HepG2 (cell line): ENCODE results near the gene TGFB2. TPM values are rescaled to one million over a fixed set of nuclear protein-coding genes. Genes with fewer than 3 reads are reported as not detected.

Experiments
- ATAC-seq: fragments of 200-7000 bp; cut with Tn5 transposase; 3 replicates; pipeline ENCODE4 v1.9.1; 2020; ENCODE audit warnings: mild to moderate bottlenecking, moderate library complexity
- BruUV-seq: library from RNA; stranded (reverse); fragments of 400-500 nt; replicated peaks from 2 replicates; lab custom pipeline; 2021; lab: Mats Ljungman, UMichigan
- CTCF ChIA-PET: fragments of 300-600 bp; formaldehyde crosslinking; extraction: SDS; loops from one replicate; lab custom pipeline; 2021; ENCODE audit warnings: low total read pairs, inconsistent platforms, low intra/inter-chr PET ratio; lab: Yijun Ruan, JAX
- POLR2A ChIA-PET: fragments of 350-600 bp; sonication (Branson Sonifier 250); formaldehyde crosslinking; loops from one replicate; lab custom pipeline; 2020; ENCODE audit warnings: antibody characterized with exemption, inconsistent platforms; lab: Yijun Ruan, JAX
- DNase-seq: peaks from one replicate; pipeline ENCODE4 v3.0.0-alpha.2; 2015; ENCODE audit warnings: low spot score
- FAIRE-seq: peaks from 3 replicates; lab custom pipeline; 2011; peaks lifted over from hg19 to GRCh38; lab: Jason Lieb, UNC
- H2AFZ ChIP-seq: one replicate; pipeline ENCODE4 v1.6.1; 2011; ENCODE audit warnings: low read length, inconsistent platforms
- H3K27ac ChIP-seq: fragments of 300-600 bp; 3 replicates; pipeline ENCODE4 v1.8.0; 2011; ENCODE audit warnings: mixed run types, mild to moderate bottlenecking, mixed read lengths, low read length, inconsistent platforms; ENCODE audit not compliant: insufficient read depth; ENCODE audit errors: extremely low read length
- H3K27me3 ChIP-seq, 2 experiments: fragments of 200-600 bp in 1 of 2; 2 replicates in 1 of 2; 3 replicates in 1 of 2; pipeline versions ENCODE4 v1.6.0 to v1.8.0; 2011; ENCODE audit warnings: low read length in 2 of 2, mild to moderate bottlenecking in 2 of 2, moderate library complexity in 2 of 2, inconsistent platforms in 1 of 2; ENCODE audit not compliant: insufficient read depth in 2 of 2, control insufficient read depth in 1 of 2
- H3K36me3 ChIP-seq, 2 experiments: fragments of 200-600 bp in 1 of 2; replicated peaks in 1 of 2; 2 replicates in 1 of 2; 3 replicates in 1 of 2; pipeline versions ENCODE4 v1.5.1 to v1.8.0; 2011; ENCODE audit warnings: low read length in 2 of 2, inconsistent platforms in 1 of 2; ENCODE audit not compliant: insufficient read depth in 2 of 2, control insufficient read depth in 1 of 2
- H3K4me1 ChIP-seq: 2 replicates; pipeline ENCODE4 v1.5.1; 2012; ENCODE audit warnings: low read length, inconsistent platforms; ENCODE audit not compliant: insufficient read depth
- H3K4me2 ChIP-seq: 2 replicates; pipeline ENCODE4 v1.6.0; 2011; ENCODE audit warnings: low read depth, low read length, inconsistent platforms
- H3K4me3 ChIP-seq, 3 experiments: fragments of 200-600 bp in 1 of 3; sonication (generic), shearing (Covaris generic) in 1 of 3; replicated peaks in 1 of 3; 2 replicates each; pipeline ENCODE4 v1.5.1; 2011 to 2016; ENCODE audit warnings: low read length in 3 of 3, inconsistent platforms in 2 of 3, low read depth in 2 of 3, mild to moderate bottlenecking in 2 of 3, control low read depth in 1 of 3, mixed read lengths in 1 of 3; ENCODE audit not compliant: insufficient read depth in 1 of 3
- H3K79me2 ChIP-seq: one replicate; pipeline ENCODE4 v1.6.1; 2011; ENCODE audit warnings: low read length, inconsistent platforms; ENCODE audit not compliant: insufficient read depth
- H3K9ac ChIP-seq: 2 replicates; pipeline ENCODE4 v1.6.0; 2011; ENCODE audit warnings: mild to moderate bottlenecking, low read depth, low read length, inconsistent platforms; ENCODE audit not compliant: insufficient read depth
- H3K9me3 ChIP-seq: 2 replicates; pipeline ENCODE4 v1.5.1; 2012; ENCODE audit warnings: mild to moderate bottlenecking, low read length
- H4K20me1 ChIP-seq: 2 replicates; pipeline ENCODE4 v1.6.0; 2011; ENCODE audit warnings: inconsistent platforms, mild to moderate bottlenecking, low read length, moderate library complexity; ENCODE audit not compliant: insufficient read depth
- EP300 ChIP-seq, 3 experiments: sonication (generic) in 1 of 3; formaldehyde crosslinking in 1 of 3; IDR thresholded peaks; 2 replicates each; pipeline versions ENCODE4 v1.5.1 to v1.6.1; 2011 to 2020; ENCODE audit warnings: low read depth in 2 of 3, low read length in 2 of 3, borderline replicate concordance in 1 of 3, improper control_type of control experiment in 1 of 3, mild to moderate bottlenecking in 1 of 3, missing genetic modification reagents in 1 of 3, moderate library complexity in 1 of 3
- ETV6 ChIP-seq: sonication (generic); formaldehyde crosslinking; conservative IDR thresholded peaks from 2 replicates; pipeline ENCODE4 v1.4.0; 2020; ENCODE audit warnings: missing genetic modification reagents
- GATAD2A ChIP-seq: IDR thresholded peaks from 2 replicates; pipeline ENCODE4 v1.6.1; 2016
- HNF4A ChIP-seq: sonication (generic); formaldehyde crosslinking; IDR thresholded peaks from 2 replicates; pipeline ENCODE4 v1.4.0; 2020; ENCODE audit warnings: missing genetic modification reagents
- MAFF ChIP-seq: IDR thresholded peaks from 2 replicates; pipeline ENCODE4 v1.6.1; 2011; ENCODE audit warnings: low read depth, low read length, improper control_type of control experiment
- NCOA2 ChIP-seq: sonication (generic); formaldehyde crosslinking; IDR thresholded peaks from 2 replicates; pipeline ENCODE4 v1.8.0; 2022; ENCODE audit warnings: inconsistent platforms
- NFKB2 ChIP-seq: sonication (generic); formaldehyde crosslinking; IDR thresholded peaks from 2 replicates; pipeline ENCODE4 v1.4.0; 2020; ENCODE audit warnings: missing genetic modification reagents, borderline replicate concordance
- SALL1 ChIP-seq: sonication (generic); formaldehyde crosslinking; IDR thresholded peaks from 2 replicates; pipeline ENCODE4 v1.8.0; 2022; ENCODE audit warnings: mild to moderate bottlenecking, missing genetic modification reagents
- SMARCC2 ChIP-seq: fragments of 450-650 bp; IDR thresholded peaks from 2 replicates; pipeline ENCODE4 v1.6.1; 2017; ENCODE audit warnings: antibody characterized with exemption, mild to moderate bottlenecking
- SOX5 ChIP-seq: IDR thresholded peaks from 2 replicates; pipeline ENCODE4 v1.6.1; 2016; ENCODE audit warnings: borderline replicate concordance
- SOX6 ChIP-seq, 2 experiments: fragments of 450-650 bp in 1 of 2; sonication (generic) in 1 of 2; formaldehyde crosslinking in 1 of 2; IDR thresholded peaks; 2 replicates each; pipeline versions ENCODE4 v1.4.0 to v1.6.1; 2017 to 2020; ENCODE audit warnings: antibody characterized with exemption in 1 of 2, mild to moderate bottlenecking in 1 of 2, missing genetic modification reagents in 1 of 2
- ZGPAT ChIP-seq: IDR thresholded peaks from 2 replicates; pipeline ENCODE4 v1.6.1; 2016; ENCODE audit warnings: mild to moderate bottlenecking
- ZHX1 ChIP-seq: sonication (generic); formaldehyde crosslinking; IDR thresholded peaks from 2 replicates; pipeline ENCODE4 v1.8.1; 2022; ENCODE audit warnings: low read depth, mild to moderate bottlenecking, missing genetic modification reagents
- ZKSCAN1 ChIP-seq: fragments of 150-350 bp; IDR thresholded peaks from 2 replicates; pipeline ENCODE4 v1.6.1; 2014; ENCODE audit warnings: low read length
- ZNF101 ChIP-seq: sonication (generic); formaldehyde crosslinking; IDR thresholded peaks from 2 replicates; pipeline ENCODE4 v1.4.0; 2020; ENCODE audit warnings: mild to moderate bottlenecking, low read depth, missing genetic modification reagents, borderline replicate concordance
- ZNF570 ChIP-seq: sonication (generic); formaldehyde crosslinking; IDR thresholded peaks from 2 replicates; pipeline ENCODE4 v1.4.0; 2020; ENCODE audit warnings: mild to moderate bottlenecking, missing genetic modification reagents, borderline replicate concordance
- WGBS: methylation state at CpG from one replicate; pipeline ENCODE4 v1.1.6; 2017; ENCODE audit warnings: low lambda C conversion rate; 5-methylcytosine and 5-hydroxymethylcytosine counted together
- in situ Hi-C: cut with HindIII; loops from 2 replicates; pipeline ENCODE4 v1.10.0; 2017; ENCODE audit warnings: low pct_unique_long_range_greater_than_20kb; ENCODE audit not compliant: extremely low pct_ligation_motif_present
- intact Hi-C: fragments of 100-400 bp; cut with micrococcal nuclease; formaldehyde crosslinking; loops from one replicate; pipeline ENCODE4 v1.10.0; 2022; ENCODE audit not compliant: unreplicated experiment
- polyA plus RNA-seq, 8 experiments: library from polyadenylated mRNA; depleted of rRNA in 3 of 8; stranded (reverse) in 7 of 8; unstranded in 1 of 8; fragments of >200 nt; fragmentation: Illumina TruSeq in 4 of 8; extraction: Trizol in 4 of 8; gene quantifications; 2 replicates each; pipeline versions ENCODE4 v1.2.1 to v1.2.3, GENCODE V29; 2011 to 2016; ENCODE audit warnings: low read depth in 4 of 8, missing spikeins in 1 of 8, mixed read lengths in 1 of 8; ENCODE audit not compliant: insufficient read depth in 1 of 8
- total RNA-seq, 5 experiments: library from RNA; depleted of rRNA; stranded (reverse); fragments of >200 nt; fragmentation: Illumina TruSeq; extraction: Trizol; gene quantifications; 2 replicates each; pipeline ENCODE4 v1.2.3, GENCODE V29; 2016; ENCODE audit warnings: low read depth in 1 of 5

TGFB2 gene
- total and polyA plus RNA-seq, 2 of the 13 experiments (the other 11 are each of a cell fraction or from before 2014, with no cell fraction given), result 0.07 TPM; not detected in 1

DNA sequence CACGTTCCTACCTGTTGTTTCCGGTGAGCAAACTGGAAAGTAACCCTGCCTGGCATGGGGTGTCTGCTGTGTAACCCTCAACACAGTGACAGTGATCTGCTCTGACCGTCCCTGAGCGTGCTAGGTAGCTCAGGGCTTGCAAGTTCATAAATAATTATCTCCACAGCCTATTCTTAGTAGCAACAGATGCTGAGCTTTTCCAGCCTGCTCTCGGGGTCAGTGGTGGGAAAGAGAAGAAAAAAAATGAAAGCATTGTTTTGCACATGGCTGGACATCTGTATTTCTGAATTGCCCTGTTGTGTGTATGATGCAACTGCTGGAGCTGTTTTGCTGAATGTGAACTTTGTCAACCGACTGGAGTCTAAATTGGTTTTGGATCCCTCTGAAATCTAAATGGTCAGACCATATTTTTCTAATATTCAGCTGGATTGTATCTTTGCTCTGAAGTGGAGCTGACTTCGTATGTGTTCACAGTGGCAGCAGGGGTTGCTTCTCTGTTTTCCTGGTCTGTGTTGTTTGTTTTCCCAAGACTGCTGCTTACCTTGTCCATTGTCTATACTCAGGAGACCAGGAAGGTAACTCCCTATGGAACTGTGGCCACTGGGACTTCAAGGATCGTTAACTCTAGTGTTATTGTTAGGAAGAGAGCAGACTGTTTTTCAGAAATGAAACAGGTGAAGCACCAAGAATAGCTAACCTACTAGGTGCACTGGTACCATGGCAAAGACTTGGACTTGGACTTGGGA, 27.0 kb downstream of the TGFB2 start:
- intact Hi-C loops, result no loop called here
- H3K4me2 ChIP-seq, result peak overlapping the region; percentile 71
- FAIRE-seq (peak; percentile 59), ATAC-seq (peak; percentile 81), DNase-seq (peak; percentile 82)
- WGBS, result 14% methylated on average over 8 of the region's 8 CpGs
- peak overlapping the region; percentile 32; the same call in 1 of the 2 replicates for H3K9ac ChIP-seq
- POLR2A ChIA-PET, result interaction anchor here (1.0 to 1.6 kb wide), 2 partner anchors 9 kb away, joined by 3 to 11 read pairs; no protein-coding TSS in a partner anchor
- H2AFZ ChIP-seq, result peak overlapping the region; percentile 84
- H3K4me3 ChIP-seq, result peak overlapping the region in 2 of 3 experiments; percentile 10 to 42; a peak in 1 of 6 replicates
- in situ Hi-C loops, result loop anchor here (25.0 kb wide), 1 partner anchor 940 kb away; no protein-coding TSS in a partner anchor
- H3K36me3 ChIP-seq, result no peaks in the 10 kb centered on the region
- no peaks in the 10 kb centered on the region for H4K20me1 ChIP-seq
- peaks cover 82% of the 10 kb centered on the region for H3K4me1 ChIP-seq
- no TSS peak for BruUV-seq
- CTCF ChIA-PET, result no interaction called here
- H3K27ac ChIP-seq, result peak overlapping the region; percentile 69
- no peaks in the 10 kb centered on the region for H3K79me2 ChIP-seq
- H3K9me3 ChIP-seq, result no peaks in the 10 kb centered on the region
- no peaks in the 10 kb centered on the region for H3K27me3 ChIP-seq
- TF ChIP-seq ZNF101 (CRISPR knock-in tag) (no peak), SOX5 (CRISPR knock-in tag) (peak; percentile 74), ZNF570 (CRISPR knock-in tag) (no peak), ETV6 (0 out of 2 replicates have a peak, but pooled peaks have one; percentile 6), SALL1 (CRISPR knock-in tag) (peak; percentile 45), SOX6 (IDR thresholded peaks at IDR 0.05) (no peak), SOX6 (CRISPR knock-in tag; IDR thresholded peaks at IDR 0.05) (peak; percentile 88), SMARCC2 (no peak), ZKSCAN1 (peak; percentile 61; the same call in 1 of the 2 replicates), ZHX1 (CRISPR knock-in tag) (0 out of 2 replicates have a peak, but pooled peaks have one; percentile 62), MAFF (peak; percentile 56; the same call in 1 of the 2 replicates), EP300 (IDR thresholded peaks at IDR 0.05; ENCODE audit: low read depth in 2 of 2, low read length in 2 of 2) (peak in 1 of 2 experiments; percentile 64; a peak in 1 of 4 replicates), EP300 (CRISPR knock-in tag; IDR thresholded peaks at IDR 0.05; ENCODE audit: borderline replicate concordance) (no peak), HNF4A (CRISPR knock-in tag) (peak; percentile 62; the same call in 1 of the 2 replicates), NFKB2 (no peak), GATAD2A (CRISPR knock-in tag) (peak; percentile 63; the same call in 1 of the 2 replicates), NCOA2 (peak; percentile 44; the same call in 1 of the 2 replicates), ZGPAT (CRISPR knock-in tag) (0 out of 2 replicates have a peak, but pooled peaks have one; percentile 24)
